HCT116 (cell line): ENCODE measurements around the gene TLK2. TPM values are rescaled to one million over a fixed set of nuclear protein-coding genes. Genes with fewer than 3 reads are reported as not detected.

Source experiments
- ATAC-seq: fragments of 200-7000 bp; cut with Tn5 transposase; 2 replicates; pipeline ENCODE4 v1.9.1; 2020; ENCODE audit warnings: mild to moderate bottlenecking, moderate library complexity
- BruUV-seq: library from RNA; stranded (reverse); fragments of 400-500 nt; replicated peaks from 2 replicates; lab custom pipeline; 2021; lab: Mats Ljungman, UMichigan
- CTCF ChIA-PET: fragments of 300-600 bp; sonication (Branson Sonifier 250); formaldehyde crosslinking; loops from one replicate; lab custom pipeline; 2021; ENCODE audit warnings: antibody characterized with exemption; lab: Charles Lee
- POLR2A ChIA-PET: fragments of 300-600, 350-600 bp; sonication (Branson Sonifier 250); formaldehyde crosslinking; loops from one replicate; lab custom pipeline; 2021; ENCODE audit warnings: antibody characterized with exemption; lab: Charles Lee
- RAD21 ChIA-PET, 2 experiments: fragments of 300-600 bp; sonication (Branson Sonifier 250); formaldehyde crosslinking; loops; one replicate each; lab custom pipeline; 2023; ENCODE audit warnings: low total read pairs in 2 of 2; ENCODE audit not compliant: uncharacterized antibody in 2 of 2, unreplicated experiment in 2 of 2, low non-redundant PET in 1 of 2; lab: Charles Lee
- DNase-seq: peaks from one replicate; pipeline ENCODE4 v3.0.0-alpha.2; 2010; ENCODE audit warnings: low read depth, low spot score
- H2AFZ ChIP-seq: fragments of 200-600 bp; shearing (Covaris generic), sonication (generic); 2 replicates; pipeline ENCODE4 v1.6.1; 2017; ENCODE audit warnings: low read depth, mixed run types, mixed read lengths, antibody characterized with exemption, low read length; ENCODE audit not compliant: poor library complexity, severe bottlenecking
- H3K27ac ChIP-seq: 2 replicates; pipeline ENCODE4 v1.5.1; 2012; ENCODE audit warnings: low read depth, low read length
- H3K27me3 ChIP-seq: fragments of 200-600 bp; sonication (generic); 2 replicates; pipeline ENCODE4 v1.6.1; 2016; ENCODE audit warnings: mixed run types, low read length, mixed read lengths; ENCODE audit not compliant: insufficient read depth
- H3K36me3 ChIP-seq, 2 experiments: fragments of 200-500 bp in 1 of 2; fragments of 200-600 bp in 1 of 2; sonication (Bioruptor generic) in 1 of 2; sonication (generic) in 1 of 2; 2 replicates each; pipeline versions ENCODE4 v1.5.1 to v1.6.1; 2014 to 2016; ENCODE audit warnings: low read length in 2 of 2, inconsistent platforms in 1 of 2, mixed read lengths in 1 of 2, mixed run types in 1 of 2; ENCODE audit not compliant: insufficient read depth in 2 of 2, control insufficient read depth in 1 of 2
- H3K4me1 ChIP-seq, 2 experiments: fragments of 200-600 bp in 1 of 2; sonication (generic) in 1 of 2; 2 replicates each; pipeline versions ENCODE4 v1.5.1 to v1.6.1; 2012 to 2017; ENCODE audit warnings: low read length in 2 of 2, inconsistent platforms in 1 of 2, mild to moderate bottlenecking in 1 of 2, mixed read lengths in 1 of 2, mixed run types in 1 of 2, moderate library complexity in 1 of 2; ENCODE audit not compliant: insufficient read depth in 2 of 2, control insufficient read depth in 1 of 2
- H3K4me2 ChIP-seq: fragments of 200-600 bp; sonication (generic); 2 replicates; pipeline ENCODE4 v1.6.1; 2017; ENCODE audit warnings: mixed run types, low read length, mixed read lengths
- H3K4me3 ChIP-seq, 2 experiments: fragments of 200-600 bp in 1 of 2; sonication (generic) in 1 of 2; replicated peaks in 1 of 2; 2 replicates each; pipeline ENCODE4 v1.5.1; 2011 to 2016; ENCODE audit warnings: low read length in 2 of 2, control low read depth in 1 of 2, low read depth in 1 of 2, mild to moderate bottlenecking in 1 of 2, mixed read lengths in 1 of 2, mixed run types in 1 of 2
- H3K79me2 ChIP-seq: fragments of 200-600 bp; sonication (generic); 2 replicates; pipeline ENCODE4 v1.6.1; 2017; ENCODE audit warnings: mild to moderate bottlenecking, mixed run types, low read length, moderate library complexity, mixed read lengths; ENCODE audit not compliant: insufficient read depth
- H3K9ac ChIP-seq: fragments of 200-600 bp; sonication (generic); 2 replicates; pipeline ENCODE4 v1.6.1; 2016; ENCODE audit warnings: low read length, mixed read lengths
- H3K9me2 ChIP-seq: fragments of 200-600 bp; sonication (generic), shearing (Covaris generic); 2 replicates; pipeline ENCODE4 v1.6.1; 2017; ENCODE audit warnings: mixed run types, mild to moderate bottlenecking, moderate library complexity; ENCODE audit not compliant: insufficient read depth
- H3K9me3 ChIP-seq, 2 experiments: fragments of 200-500 bp in 1 of 2; fragments of 200-600 bp in 1 of 2; sonication (Bioruptor generic) in 1 of 2; sonication (generic) in 1 of 2; 2 replicates each; pipeline ENCODE4 v1.6.1; 2014 to 2017; ENCODE audit warnings: low read length in 2 of 2, mixed read lengths in 2 of 2, inconsistent platforms in 1 of 2, low read depth in 1 of 2, mild to moderate bottlenecking in 1 of 2, mixed run types in 1 of 2, moderate library complexity in 1 of 2; ENCODE audit not compliant: control insufficient read depth in 1 of 2, insufficient read depth in 1 of 2
- H4K20me1 ChIP-seq: fragments of 200-600 bp; sonication (generic), shearing (Covaris generic); 2 replicates; pipeline ENCODE4 v1.6.1; 2017; ENCODE audit warnings: mixed run types, mild to moderate bottlenecking, moderate library complexity; ENCODE audit not compliant: insufficient read depth
- CBX3 ChIP-seq: IDR thresholded peaks from 2 replicates; pipeline ENCODE4 v1.6.1; 2012; ENCODE audit warnings: low read depth
- EGR1 ChIP-seq: IDR thresholded peaks from 2 replicates; pipeline ENCODE4 v1.6.1; 2012; ENCODE audit warnings: low read depth
- ELF1 ChIP-seq: IDR thresholded peaks from 2 replicates; pipeline ENCODE4 v1.6.1; 2012; ENCODE audit warnings: low read depth, borderline replicate concordance
- EZH2 ChIP-seq: fragments of 200-600 bp; sonication (generic); IDR thresholded peaks from 2 replicates; pipeline ENCODE4 v1.6.1; 2017; ENCODE audit warnings: antibody characterized with exemption, mixed run types
- FOSL1 ChIP-seq: IDR thresholded peaks from 2 replicates; pipeline ENCODE4 v1.6.1; 2012; ENCODE audit warnings: low read depth
- JUND ChIP-seq: IDR thresholded peaks from 2 replicates; pipeline ENCODE4 v1.6.1; 2012
- POLR2AphosphoS5 ChIP-seq: IDR thresholded peaks from 2 replicates; pipeline ENCODE4 v1.6.1; 2011; ENCODE audit warnings: mild to moderate bottlenecking, low read depth, low read length, moderate library complexity
- RAD21 ChIP-seq: IDR thresholded peaks from 2 replicates; pipeline ENCODE4 v1.6.1; 2012; ENCODE audit warnings: low read depth, mild to moderate bottlenecking
- SP1 ChIP-seq: IDR thresholded peaks from 2 replicates; pipeline ENCODE4 v1.6.1; 2012; ENCODE audit warnings: low read depth
- SRF ChIP-seq: IDR thresholded peaks from 2 replicates; pipeline ENCODE4 v1.6.1; 2012; ENCODE audit warnings: low read depth
- YY1 ChIP-seq: IDR thresholded peaks from 2 replicates; pipeline ENCODE4 v1.6.1; 2011; ENCODE audit warnings: low read length, low read depth, moderate library complexity, mild to moderate bottlenecking; ENCODE audit not compliant: insufficient replicate concordance; ENCODE audit errors: extremely low read depth
- intact Hi-C: fragments of 100-400 bp; cut with micrococcal nuclease; formaldehyde crosslinking; loops from 2 replicates; pipeline ENCODE4 v1.10.0; 2022
- total RNA-seq: library from RNA; stranded (reverse); gene quantifications from one replicate; pipeline ENCODE4 v1.2.1, GENCODE V29; 2021; ENCODE audit not compliant: unreplicated experiment
- TF ChIP-seq, protein P1 (sequence below): IDR thresholded peaks from 2 replicates; pipeline ENCODE4 v1.6.1; 2011; ENCODE audit warnings: mild to moderate bottlenecking, low read length, moderate library complexity; ENCODE audit not compliant: insufficient replicate concordance; ENCODE audit errors: extremely low read depth
- TF ChIP-seq, protein P2 (sequence below): IDR thresholded peaks from 2 replicates; pipeline ENCODE4 v1.6.1; 2012
- TF ChIP-seq, protein P3 (sequence below), 3 experiments: fragments of 200-600 bp in 1 of 3; sonication (generic) in 1 of 3; IDR thresholded peaks in 2 of 3; conservative IDR thresholded peaks in 1 of 3; 2 replicates each; pipeline ENCODE4 v1.5.1; 2012 to 2017; ENCODE audit warnings: low read depth in 2 of 3, low read length in 2 of 3, antibody characterized with exemption in 1 of 3, borderline replicate concordance in 1 of 3, control low read depth in 1 of 3, mild to moderate bottlenecking in 1 of 3, mixed read lengths in 1 of 3, mixed run types in 1 of 3, moderate library complexity in 1 of 3; ENCODE audit not compliant: insufficient read depth in 1 of 3

Gene TLK2
- total RNA-seq, 1 experiment from 2014 or later = 56.6 TPM

DNA sequence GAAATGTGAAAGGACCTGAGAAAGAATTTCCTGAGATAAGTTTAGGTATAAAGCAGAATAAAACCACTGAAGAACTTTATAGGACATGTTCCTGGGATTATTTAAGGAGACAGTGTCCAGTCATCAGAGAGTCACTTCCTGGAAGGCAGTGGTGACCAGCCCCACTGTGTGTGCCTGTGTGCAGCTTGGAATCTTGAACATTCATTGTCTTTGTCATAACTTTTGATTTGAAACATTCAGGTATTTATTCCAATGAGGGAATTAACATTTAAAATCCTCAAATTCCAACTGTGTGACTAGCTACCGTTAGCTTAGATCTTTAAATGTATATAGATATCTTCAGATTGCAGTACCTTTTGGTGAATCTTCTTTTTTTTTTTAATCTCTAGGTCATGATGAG is 87.2 kb downstream of the TLK2 start:
- peak overlapping the region; percentile 34 for H3K4me2 ChIP-seq
- H3K27ac ChIP-seq = no peak overlapping the region; the same call in 1 of the 2 replicates
- peaks cover 9 to 17% of the 10 kb centered on the region in 2 experiments; a peak in 3 of 4 replicates for H3K36me3 ChIP-seq
- ATAC-seq = peak; percentile 64; the same call in 1 of the 2 replicates
- no peaks in the 10 kb centered on the region for H3K9me2 ChIP-seq
- H3K9ac ChIP-seq = no peak overlapping the region
- no peak overlapping the region for H3K4me3 ChIP-seq
- CTCF ChIA-PET = interaction anchor here (1.1 kb wide), 1 partner anchor 13 kb away, joined by 3 read pairs; no protein-coding TSS in a partner anchor
- POLR2A ChIA-PET = no interaction called here
- H3K9me3 ChIP-seq = no peaks in the 10 kb centered on the region
- no peak for DNase-seq
- BruUV-seq = no TSS peak
- H3K79me2 ChIP-seq = no peaks in the 10 kb centered on the region; the same call in 1 of the 2 replicates
- TF ChIP-seq, protein P1, sequence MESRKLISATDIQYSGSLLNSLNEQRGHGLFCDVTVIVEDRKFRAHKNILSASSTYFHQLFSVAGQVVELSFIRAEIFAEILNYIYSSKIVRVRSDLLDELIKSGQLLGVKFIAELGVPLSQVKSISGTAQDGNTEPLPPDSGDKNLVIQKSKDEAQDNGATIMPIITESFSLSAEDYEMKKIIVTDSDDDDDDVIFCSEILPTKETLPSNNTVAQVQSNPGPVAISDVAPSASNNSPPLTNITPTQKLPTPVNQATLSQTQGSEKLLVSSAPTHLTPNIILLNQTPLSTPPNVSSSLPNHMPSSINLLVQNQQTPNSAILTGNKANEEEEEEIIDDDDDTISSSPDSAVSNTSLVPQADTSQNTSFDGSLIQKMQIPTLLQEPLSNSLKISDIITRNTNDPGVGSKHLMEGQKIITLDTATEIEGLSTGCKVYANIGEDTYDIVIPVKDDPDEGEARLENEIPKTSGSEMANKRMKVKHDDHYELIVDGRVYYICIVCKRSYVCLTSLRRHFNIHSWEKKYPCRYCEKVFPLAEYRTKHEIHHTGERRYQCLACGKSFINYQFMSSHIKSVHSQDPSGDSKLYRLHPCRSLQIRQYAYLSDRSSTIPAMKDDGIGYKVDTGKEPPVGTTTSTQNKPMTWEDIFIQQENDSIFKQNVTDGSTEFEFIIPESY = no peak
- TF ChIP-seq FOSL1 (peak; percentile 90), SRF (no peak), CBX3 (peak; percentile 64; the same call in 1 of the 2 replicates), JUND (peak; percentile 80), EGR1 (no peak), EZH2 (no peak), SP1 (peak; percentile 71)
- peaks cover 3% of the 10 kb centered on the region; the same call in 1 of the 2 replicates for H4K20me1 ChIP-seq
- H3K27me3 ChIP-seq = no peaks in the 10 kb centered on the region
- H2AFZ ChIP-seq = no peak overlapping the region
- peaks cover 19 to 41% of the 10 kb centered on the region in 2 experiments for H3K4me1 ChIP-seq
- intact Hi-C loops = no loop called here
- RAD21 ChIA-PET = no interaction called here

DNA sequence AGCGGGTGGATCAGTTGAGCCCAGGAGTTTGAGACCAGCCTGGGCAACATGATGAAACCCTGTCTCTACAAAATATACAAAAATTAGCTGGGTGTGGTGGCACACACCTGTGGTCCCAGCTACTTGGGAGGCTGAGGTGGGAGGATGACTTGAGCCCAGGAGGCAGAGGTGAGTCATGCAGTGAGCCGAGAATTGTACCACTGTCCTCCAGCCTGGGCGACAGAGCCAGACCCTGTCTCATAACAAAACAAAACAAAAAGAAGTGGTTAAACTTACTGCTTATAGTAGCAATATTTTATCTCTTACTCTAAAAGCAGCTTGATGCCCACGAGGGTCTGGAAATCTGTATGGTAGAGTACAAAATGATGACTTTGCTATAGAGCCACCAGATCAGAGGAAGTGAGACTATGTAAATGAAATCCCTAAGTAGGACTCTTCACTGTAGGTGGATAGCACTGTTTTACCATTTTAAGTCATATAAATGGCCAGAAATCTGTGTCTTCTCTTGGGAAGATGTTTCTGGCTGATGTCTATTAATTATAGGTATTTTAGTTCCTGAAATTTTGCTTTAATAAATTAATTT is 88.5 kb downstream of the TLK2 start:
- H3K27me3 ChIP-seq = no peaks in the 10 kb centered on the region
- no peak for DNase-seq
- peaks cover 3% of the 10 kb centered on the region; the same call in 1 of the 2 replicates for H4K20me1 ChIP-seq
- POLR2A ChIA-PET = no interaction called here
- no peak overlapping the region for H3K4me3 ChIP-seq
- H3K4me2 ChIP-seq = no peak overlapping the region
- no TSS peak for BruUV-seq
- RAD21 ChIA-PET = no interaction called here
- H3K36me3 ChIP-seq = peaks cover 9 to 17% of the 10 kb centered on the region in 2 experiments; a peak in 3 of 4 replicates
- intact Hi-C loops = no loop called here
- H3K9me2 ChIP-seq = no peaks in the 10 kb centered on the region
- H2AFZ ChIP-seq = no peak overlapping the region
- ATAC-seq = no peak
- H3K27ac ChIP-seq = no peak overlapping the region
- no peaks in the 10 kb centered on the region for H3K9me3 ChIP-seq
- no peak overlapping the region for H3K9ac ChIP-seq
- peaks cover 11 to 32% of the 10 kb centered on the region in 2 experiments for H3K4me1 ChIP-seq
- H3K79me2 ChIP-seq = no peaks in the 10 kb centered on the region; the same call in 1 of the 2 replicates
- CTCF ChIA-PET = no interaction called here
- TF ChIP-seq SP1 (no peak), RAD21 (no peak), EGR1 (no peak), ELF1 (no peak), YY1 (no peak), POLR2AphosphoS5 (no peak), CBX3 (no peak), EZH2 (no peak), JUND (no peak)
- TF ChIP-seq, protein P2, sequence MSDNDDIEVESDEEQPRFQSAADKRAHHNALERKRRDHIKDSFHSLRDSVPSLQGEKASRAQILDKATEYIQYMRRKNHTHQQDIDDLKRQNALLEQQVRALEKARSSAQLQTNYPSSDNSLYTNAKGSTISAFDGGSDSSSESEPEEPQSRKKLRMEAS = no peak
- TF ChIP-seq, protein P3, sequence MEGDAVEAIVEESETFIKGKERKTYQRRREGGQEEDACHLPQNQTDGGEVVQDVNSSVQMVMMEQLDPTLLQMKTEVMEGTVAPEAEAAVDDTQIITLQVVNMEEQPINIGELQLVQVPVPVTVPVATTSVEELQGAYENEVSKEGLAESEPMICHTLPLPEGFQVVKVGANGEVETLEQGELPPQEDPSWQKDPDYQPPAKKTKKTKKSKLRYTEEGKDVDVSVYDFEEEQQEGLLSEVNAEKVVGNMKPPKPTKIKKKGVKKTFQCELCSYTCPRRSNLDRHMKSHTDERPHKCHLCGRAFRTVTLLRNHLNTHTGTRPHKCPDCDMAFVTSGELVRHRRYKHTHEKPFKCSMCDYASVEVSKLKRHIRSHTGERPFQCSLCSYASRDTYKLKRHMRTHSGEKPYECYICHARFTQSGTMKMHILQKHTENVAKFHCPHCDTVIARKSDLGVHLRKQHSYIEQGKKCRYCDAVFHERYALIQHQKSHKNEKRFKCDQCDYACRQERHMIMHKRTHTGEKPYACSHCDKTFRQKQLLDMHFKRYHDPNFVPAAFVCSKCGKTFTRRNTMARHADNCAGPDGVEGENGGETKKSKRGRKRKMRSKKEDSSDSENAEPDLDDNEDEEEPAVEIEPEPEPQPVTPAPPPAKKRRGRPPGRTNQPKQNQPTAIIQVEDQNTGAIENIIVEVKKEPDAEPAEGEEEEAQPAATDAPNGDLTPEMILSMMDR (IDR thresholded peaks at IDR 0.05 in 2 of 3, conservative IDR thresholded peaks at IDR 0.05 in 1 of 3; ENCODE audit: borderline replicate concordance in 1 of 3, insufficient read depth in 1 of 3, low read depth in 2 of 3, low read length in 2 of 3) = no peak
